Nephron progenitor cell (in vitro differentiated cells): ENCODE results near the gene ZNF80.
A peak's percentile ranks its signal among the peaks of the same experiment; 100 is the strongest.

Experiments used
- DNase-seq: peaks from one replicate; pipeline ENCODE4 v3.0.0; 2021
- H3K27ac Mint-ChIP-seq: 2 replicates; pipeline ENCODE4 v1.8.0; 2021; ENCODE audit warnings: mild to moderate bottlenecking, moderate library complexity, mixed read lengths
- H3K27me3 Mint-ChIP-seq: 2 replicates; pipeline ENCODE4 v1.8.0; 2021; ENCODE audit warnings: mild to moderate bottlenecking, low read depth, mixed read lengths; ENCODE audit not compliant: poor library complexity
- H3K36me3 Mint-ChIP-seq: 2 replicates; pipeline ENCODE4 v1.8.0; 2021; ENCODE audit warnings: low read depth, mixed read lengths
- H3K4me1 Mint-ChIP-seq: 2 replicates; pipeline ENCODE4 v1.8.0; 2021; ENCODE audit warnings: mixed read lengths
- H3K4me3 Mint-ChIP-seq: 2 replicates; pipeline ENCODE4 v1.8.0; 2021; ENCODE audit warnings: mild to moderate bottlenecking, moderate library complexity, mixed read lengths
- H3K9me3 Mint-ChIP-seq: 2 replicates; pipeline ENCODE4 v1.8.0; 2021; ENCODE audit warnings: mild to moderate bottlenecking, moderate library complexity, mixed read lengths
- CTCF ChIP-seq: fragments of 200-600 bp; sonication (generic); IDR thresholded peaks from 2 replicates; pipeline ENCODE4 v1.5.0; 2021; ENCODE audit warnings: antibody characterized with exemption

Gene ZNF80

GRCh38 chr3:114218006-114218405 lies 19.4 kb downstream of the ZNF80 start:
- H3K27ac Mint-ChIP-seq = no peak overlapping the region
- TF ChIP-seq CTCF = no peak
- H3K27me3 Mint-ChIP-seq = peaks cover 11% of the 10 kb centered on the region
- no peaks in the 10 kb centered on the region for H3K9me3 Mint-ChIP-seq
- H3K36me3 Mint-ChIP-seq = no peaks in the 10 kb centered on the region
- no peak overlapping the region for H3K4me3 Mint-ChIP-seq
- no peak for DNase-seq
- peaks cover 6% of the 10 kb centered on the region for H3K4me1 Mint-ChIP-seq

GRCh38 chr3:114217266-114217665 lies 20.1 kb downstream of the ZNF80 start:
- no peak overlapping the region for H3K4me3 Mint-ChIP-seq
- no peaks in the 10 kb centered on the region for H3K9me3 Mint-ChIP-seq
- peaks cover 6% of the 10 kb centered on the region for H3K4me1 Mint-ChIP-seq
- TF ChIP-seq CTCF = no peak
- peaks cover 14% of the 10 kb centered on the region for H3K27me3 Mint-ChIP-seq
- H3K27ac Mint-ChIP-seq = no peak overlapping the region
- no peak for DNase-seq
- no peaks in the 10 kb centered on the region for H3K36me3 Mint-ChIP-seq

GRCh38 chr3:114216186-114216970 lies 21.0 kb downstream of the ZNF80 start:
- Mint-ChIP-seq H3K27ac (no peak overlapping the region), H3K9me3 (no peaks in the 10 kb centered on the region), H3K4me1 (peaks cover 6% of the 10 kb centered on the region), H3K36me3 (no peaks in the 10 kb centered on the region), H3K27me3 (peaks cover 9% of the 10 kb centered on the region), H3K4me3 (no peak overlapping the region)
- TF ChIP-seq CTCF = no peak
- DNase-seq = no peak

- H3K4me1 Mint-ChIP-seq = peaks cover 5% of the 10 kb centered on the region
- peaks cover 8% of the 10 kb centered on the region for H3K27me3 Mint-ChIP-seq
- H3K9me3 Mint-ChIP-seq = no peaks in the 10 kb centered on the region
- no peak for DNase-seq
- no peak for TF ChIP-seq CTCF
- no peak overlapping the region for H3K4me3 Mint-ChIP-seq
- H3K36me3 Mint-ChIP-seq = no peaks in the 10 kb centered on the region
- no peak overlapping the region for H3K27ac Mint-ChIP-seq
Observed at GRCh38 chr3:114214542-114215341, 22.6 kb downstream of the ZNF80 start.

- TF ChIP-seq CTCF = no peak
- H3K4me3 Mint-ChIP-seq = no peak overlapping the region
- H3K9me3 Mint-ChIP-seq = no peaks in the 10 kb centered on the region
- peaks cover 3% of the 10 kb centered on the region for H3K27me3 Mint-ChIP-seq
- H3K36me3 Mint-ChIP-seq = no peaks in the 10 kb centered on the region
- H3K4me1 Mint-ChIP-seq = no peaks in the 10 kb centered on the region
- DNase-seq = peak; percentile 26
- no peak overlapping the region for H3K27ac Mint-ChIP-seq
Observed at GRCh38 chr3:114213627-114214541, 23.5 kb downstream of the ZNF80 start.
